Esophagus squamous epithelium (tissue), 4 donors: ENCODE measurements around the gene P4HTM.

Experiments used
- POLR2A ChIP-seq, 4 donors: fragments of 450-650 bp; IDR thresholded peaks; one replicate each; pipeline ENCODE4 v1.6.1; 2017; ENCODE audit warnings: antibody characterized with exemption in 4 of 4, mild to moderate bottlenecking in 4 of 4, moderate library complexity in 3 of 4
- TF ChIP-seq, protein P1 (sequence below), 6 experiments: fragments of 450-650 bp in 4 of 6; fragments of 200-600 bp in 2 of 6; sonication (generic) in 2 of 6; IDR thresholded peaks; one replicate each; pipeline ENCODE4 v1.5.1; 2016 to 2019; ENCODE audit warnings: antibody characterized with exemption in 6 of 6, mild to moderate bottlenecking in 4 of 6, moderate library complexity in 4 of 6

DNA sequence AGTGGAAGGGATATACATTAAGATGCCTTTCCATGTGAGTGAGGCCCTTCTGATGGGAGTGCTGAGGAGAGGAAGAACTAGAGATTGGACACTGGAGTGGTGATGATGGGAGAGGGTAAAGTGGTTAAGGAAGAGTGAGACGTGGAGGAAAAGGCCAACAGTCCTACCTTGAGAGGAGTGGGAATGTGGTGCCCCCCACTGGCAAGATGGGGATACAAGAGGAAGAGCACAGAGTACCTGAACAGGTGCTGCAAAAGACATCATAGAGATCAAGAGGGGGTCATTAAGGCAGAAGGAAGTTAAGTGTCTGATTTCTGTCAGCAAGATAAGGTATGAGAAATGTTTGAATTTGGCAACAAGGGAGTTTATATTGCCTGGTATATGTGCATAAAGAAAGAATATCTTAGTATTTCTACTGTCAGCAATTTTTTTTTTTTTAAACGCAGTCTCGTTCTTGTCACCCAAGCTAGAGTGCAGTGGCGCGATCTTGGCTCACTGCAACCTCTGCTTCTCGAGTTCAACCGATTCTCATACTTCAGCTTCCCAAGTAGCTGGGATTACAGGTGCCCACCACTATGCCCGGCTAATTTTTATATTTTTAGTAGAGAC, 37.4 kb upstream of the P4HTM start:
- TF ChIP-seq, protein P1, sequence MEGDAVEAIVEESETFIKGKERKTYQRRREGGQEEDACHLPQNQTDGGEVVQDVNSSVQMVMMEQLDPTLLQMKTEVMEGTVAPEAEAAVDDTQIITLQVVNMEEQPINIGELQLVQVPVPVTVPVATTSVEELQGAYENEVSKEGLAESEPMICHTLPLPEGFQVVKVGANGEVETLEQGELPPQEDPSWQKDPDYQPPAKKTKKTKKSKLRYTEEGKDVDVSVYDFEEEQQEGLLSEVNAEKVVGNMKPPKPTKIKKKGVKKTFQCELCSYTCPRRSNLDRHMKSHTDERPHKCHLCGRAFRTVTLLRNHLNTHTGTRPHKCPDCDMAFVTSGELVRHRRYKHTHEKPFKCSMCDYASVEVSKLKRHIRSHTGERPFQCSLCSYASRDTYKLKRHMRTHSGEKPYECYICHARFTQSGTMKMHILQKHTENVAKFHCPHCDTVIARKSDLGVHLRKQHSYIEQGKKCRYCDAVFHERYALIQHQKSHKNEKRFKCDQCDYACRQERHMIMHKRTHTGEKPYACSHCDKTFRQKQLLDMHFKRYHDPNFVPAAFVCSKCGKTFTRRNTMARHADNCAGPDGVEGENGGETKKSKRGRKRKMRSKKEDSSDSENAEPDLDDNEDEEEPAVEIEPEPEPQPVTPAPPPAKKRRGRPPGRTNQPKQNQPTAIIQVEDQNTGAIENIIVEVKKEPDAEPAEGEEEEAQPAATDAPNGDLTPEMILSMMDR (IDR thresholded peaks at IDR 0.05) = peak in 5 of 6 experiments; percentile 5 to 41 (median 28)
- TF ChIP-seq POLR2A (IDR thresholded peaks at IDR 0.05) = no peak
